DMS 273 (cell line): ENCODE results near the gene LEFTY2.
"Not testable (repeated sequence)": the region's sequence is repeated elsewhere in the genome, so short reads cannot be mapped to it uniquely, and the experiment has no call there.

Experiments used
- DNase-seq: peaks from one replicate; lab custom pipeline; 2025; ENCODE audit not compliant: unreplicated experiment; lab: John Stamatoyannopoulos, UW

Gene LEFTY2

GRCh38 chr1:225941187-225941941 lies at the start of gene LEFTY2:
LEFTY2 (minus strand) TSS chr1:225941220; CDS start chr1:225941140, 80 bp downstream.
- no peak for DNase-seq

DNA sequence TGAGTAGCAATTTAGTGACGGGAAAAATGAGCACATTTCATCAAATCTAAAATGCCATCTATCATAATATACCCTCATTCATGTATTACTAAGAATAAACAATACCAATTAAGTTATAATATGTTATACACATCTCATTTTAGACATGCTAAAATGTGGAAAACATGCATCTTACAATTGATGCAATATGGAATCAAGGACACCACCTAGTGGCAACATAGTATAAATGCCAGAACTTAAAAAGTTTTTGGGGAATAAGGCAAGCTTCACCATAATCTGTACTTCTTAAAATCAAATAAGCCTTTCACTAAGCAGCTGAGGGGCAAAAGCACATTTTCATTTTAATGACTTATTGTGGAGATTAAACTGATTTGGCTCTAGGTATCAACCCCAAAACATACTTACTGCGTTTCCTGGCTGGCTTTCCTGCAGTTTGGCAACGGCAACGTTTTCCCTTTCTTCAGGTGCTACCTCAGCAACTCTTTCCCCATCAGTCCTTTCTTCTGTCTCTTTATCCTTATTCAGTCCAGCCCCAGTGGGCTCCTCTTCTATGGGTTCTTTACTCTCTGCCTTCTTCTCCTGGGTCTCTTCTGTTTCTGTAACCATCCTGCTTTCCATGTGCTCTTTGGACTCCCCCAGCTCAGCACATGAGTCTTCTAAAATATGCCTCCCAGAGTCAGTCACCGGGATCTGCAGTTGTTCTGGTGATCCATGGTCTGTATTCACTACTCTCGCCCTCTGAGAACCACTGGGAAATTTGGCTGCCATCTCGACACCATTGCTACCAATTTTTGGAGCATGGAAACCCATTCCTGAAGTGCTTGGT lies 46.7 kb upstream of the LEFTY2 start:
- DNase-seq = peak; percentile 67

- DNase-seq = no peak
These were observed 40.7 kb upstream of the LEFTY2 start for GRCh38 chr1:225981714-225982113.

DNA sequence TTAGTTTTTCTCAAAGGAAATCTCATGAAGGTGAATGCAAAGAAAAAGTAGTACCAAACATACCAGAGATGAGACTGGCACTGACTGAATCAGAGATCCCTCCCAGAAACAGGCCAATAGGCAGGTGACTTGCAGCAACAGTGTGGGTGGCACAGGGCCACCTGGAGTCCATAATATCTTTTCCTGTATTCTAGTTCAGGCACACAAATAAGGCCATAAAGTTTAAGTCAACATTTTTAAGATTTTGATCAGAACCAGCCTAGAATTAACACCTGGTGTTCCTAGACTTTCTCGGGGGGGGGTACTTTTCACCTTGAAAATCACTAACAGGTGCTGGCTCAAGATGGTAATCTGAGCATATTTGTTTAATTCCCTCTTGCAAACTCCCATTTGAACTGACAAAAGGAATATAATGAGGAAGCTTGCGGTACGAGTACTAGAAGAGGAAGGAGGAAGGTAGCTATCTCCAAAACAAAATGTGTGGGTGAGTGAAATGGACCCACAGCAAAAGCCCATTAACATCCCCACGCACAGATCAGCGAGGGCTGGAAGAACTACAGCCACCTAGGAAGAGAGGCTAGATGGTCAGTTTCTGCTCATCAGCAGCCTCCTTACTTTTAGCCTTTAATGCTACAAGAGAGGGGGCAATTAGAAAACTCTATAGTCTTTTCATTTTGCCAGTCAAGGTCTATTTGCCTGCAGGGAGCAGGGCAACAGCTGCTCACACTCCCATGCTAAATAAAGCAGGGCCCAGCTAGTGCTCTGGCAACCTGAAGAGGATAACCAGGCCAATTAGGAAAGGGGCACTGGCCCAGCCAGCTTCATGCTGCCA lies 39.2 kb upstream of the LEFTY2 start:
- DNase-seq = peak; percentile 68

DNA sequence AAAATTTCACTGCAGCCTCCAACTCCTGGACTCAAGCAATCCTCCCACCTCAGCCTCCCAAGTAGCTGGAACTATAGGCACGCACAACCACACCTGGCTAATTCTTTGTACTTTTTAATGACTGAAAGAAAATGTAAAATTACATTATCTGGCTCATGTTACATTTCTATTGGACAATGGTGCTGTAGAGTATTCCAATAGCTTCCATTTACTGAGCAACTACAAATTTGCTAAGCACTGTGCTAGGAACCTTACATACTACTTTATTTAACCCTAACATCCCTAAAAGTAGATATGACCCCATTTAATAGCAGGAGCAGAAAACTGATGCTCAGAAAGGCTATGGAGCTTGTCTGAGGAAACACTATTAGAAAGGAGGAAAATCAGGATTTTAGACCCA lies 38.4 kb upstream of the LEFTY2 start:
- no peak for DNase-seq

DNA sequence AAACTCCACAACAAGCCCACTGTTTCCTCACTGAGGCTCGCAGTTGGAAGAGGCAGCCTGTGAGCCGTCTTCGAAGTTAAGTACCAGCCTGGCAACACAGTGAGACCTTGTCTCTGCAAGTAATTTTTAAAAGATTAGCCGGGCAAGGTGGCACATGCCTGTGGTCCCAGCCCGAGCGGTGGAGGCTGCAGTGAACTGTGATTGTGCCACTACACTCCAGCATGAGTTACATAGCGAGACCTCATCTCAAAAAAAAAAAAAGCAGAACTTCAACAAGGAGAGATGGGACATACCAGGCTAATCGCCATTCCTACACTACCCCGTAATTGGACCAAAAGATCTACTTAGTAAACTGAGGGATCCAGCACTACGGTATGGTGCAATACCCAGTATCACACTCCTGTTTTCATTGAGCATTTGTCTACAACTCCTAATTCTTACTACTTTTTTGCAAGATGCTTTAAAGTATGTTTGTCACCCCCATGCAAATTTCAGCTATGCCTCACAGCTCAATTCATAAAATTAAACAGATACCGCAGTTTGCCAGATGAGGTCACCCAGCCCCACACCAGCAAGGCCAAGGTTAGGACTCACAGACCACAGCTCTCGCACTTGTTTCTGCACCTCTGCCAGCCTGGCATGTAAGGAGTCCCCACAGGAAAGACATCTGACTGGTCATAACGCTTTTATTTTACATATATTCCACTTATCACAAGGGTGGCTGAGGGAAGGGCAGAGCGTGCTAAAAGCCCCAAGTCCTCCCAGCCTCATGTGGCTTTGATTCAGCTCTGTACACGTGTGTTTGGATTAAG lies 37.1 kb upstream of the LEFTY2 start:
- DNase-seq = peak; percentile 51

DNA sequence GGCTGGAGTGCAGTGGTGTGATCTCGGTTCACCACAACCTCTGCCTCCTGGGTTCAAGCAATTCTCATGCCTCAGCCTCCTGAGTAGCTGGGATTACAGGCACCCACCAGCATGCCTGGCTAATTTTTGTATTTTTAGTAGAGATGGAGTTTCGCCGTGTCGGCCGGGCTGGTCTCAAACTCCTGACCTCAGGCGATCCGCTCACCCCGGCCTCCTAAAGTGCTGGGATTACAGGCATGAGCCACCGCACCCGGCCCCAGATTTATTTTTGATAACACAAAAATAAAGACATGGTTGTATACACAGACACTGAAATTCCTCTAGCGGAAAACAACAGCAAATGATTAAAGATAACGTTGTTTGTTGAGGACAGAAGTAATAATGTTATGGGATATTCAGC lies 34.1 kb upstream of the LEFTY2 start:
- not testable (repeated sequence) for DNase-seq

- DNase-seq = no peak
These were observed 33.4 kb upstream of the LEFTY2 start for GRCh38 chr1:225974454-225974853.

DNA sequence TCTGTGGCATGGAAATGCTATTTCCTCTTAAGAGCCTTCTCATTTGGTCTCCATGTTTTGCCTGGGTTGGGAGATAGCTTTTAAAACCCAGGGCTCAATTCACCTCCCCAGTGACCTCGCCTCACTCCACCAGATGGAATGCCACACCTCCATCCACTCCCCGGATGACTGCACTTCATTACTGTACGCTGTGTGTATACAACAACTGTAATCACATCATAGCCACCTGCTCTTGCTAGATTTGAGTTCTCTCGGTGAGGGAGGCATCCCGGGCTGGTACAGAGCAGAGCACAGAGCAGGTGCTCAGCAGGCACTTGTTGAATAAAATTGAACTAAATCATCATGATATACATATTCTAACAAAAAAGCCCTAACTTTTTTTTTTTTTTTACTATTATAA lies 32.1 kb upstream of the LEFTY2 start:
- peak; percentile 96 for DNase-seq

GRCh38 chr1:225972344-225973152 lies 31.5 kb upstream of the LEFTY2 start:
- DNase-seq = no peak

DNA sequence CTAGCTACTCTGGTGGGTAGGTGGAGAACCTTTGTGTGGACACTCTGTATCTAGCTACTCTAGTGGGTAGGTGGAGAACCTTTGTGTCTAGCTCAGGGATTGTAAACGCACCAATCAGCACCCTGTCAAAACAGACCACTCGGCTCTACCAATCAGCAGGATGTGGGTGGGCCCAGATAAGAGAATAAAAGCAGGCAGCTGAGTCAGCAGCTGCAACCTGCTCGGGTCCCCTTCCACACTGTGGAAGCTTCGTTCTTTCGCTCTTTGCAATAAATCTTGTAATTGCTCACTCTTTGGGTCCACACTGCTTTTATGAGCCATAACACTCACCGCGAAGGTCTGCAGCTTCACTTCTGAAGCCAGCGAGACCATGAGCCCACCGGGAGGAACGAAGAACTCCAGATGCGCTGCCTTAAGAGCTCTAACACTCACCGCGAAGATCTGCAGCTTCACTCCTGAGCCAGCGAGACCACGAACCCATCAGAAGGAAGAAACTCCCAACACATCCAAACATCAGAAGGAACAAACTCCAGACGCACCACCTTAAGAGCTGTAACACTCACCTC lies 29.7 kb upstream of the LEFTY2 start:
- DNase-seq = not testable (repeated sequence)

DNA sequence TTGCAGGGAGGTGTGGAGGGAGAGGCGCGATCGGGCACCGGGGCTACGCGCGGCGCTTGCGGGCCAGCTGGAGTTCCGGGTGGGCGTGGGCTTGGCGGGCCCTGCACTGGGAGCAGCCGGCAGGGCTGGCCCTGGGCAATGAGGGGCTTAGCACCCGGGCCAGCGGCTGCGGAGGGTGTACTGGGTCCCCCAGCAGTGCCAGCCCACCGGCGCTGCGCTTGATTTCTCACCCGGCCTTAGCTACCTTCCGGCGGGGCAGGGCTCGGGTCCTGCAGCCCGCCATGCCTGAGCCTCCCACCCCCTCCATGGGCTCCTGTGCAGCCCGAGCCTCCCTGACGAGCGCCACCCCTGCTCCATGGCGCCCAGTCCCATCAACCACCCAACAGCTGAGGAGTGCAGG lies 28.7 kb upstream of the LEFTY2 start:
- not testable (repeated sequence) for DNase-seq

GRCh38 chr1:225965231-225965630 lies 24.2 kb upstream of the LEFTY2 start:
- no peak for DNase-seq

DNA sequence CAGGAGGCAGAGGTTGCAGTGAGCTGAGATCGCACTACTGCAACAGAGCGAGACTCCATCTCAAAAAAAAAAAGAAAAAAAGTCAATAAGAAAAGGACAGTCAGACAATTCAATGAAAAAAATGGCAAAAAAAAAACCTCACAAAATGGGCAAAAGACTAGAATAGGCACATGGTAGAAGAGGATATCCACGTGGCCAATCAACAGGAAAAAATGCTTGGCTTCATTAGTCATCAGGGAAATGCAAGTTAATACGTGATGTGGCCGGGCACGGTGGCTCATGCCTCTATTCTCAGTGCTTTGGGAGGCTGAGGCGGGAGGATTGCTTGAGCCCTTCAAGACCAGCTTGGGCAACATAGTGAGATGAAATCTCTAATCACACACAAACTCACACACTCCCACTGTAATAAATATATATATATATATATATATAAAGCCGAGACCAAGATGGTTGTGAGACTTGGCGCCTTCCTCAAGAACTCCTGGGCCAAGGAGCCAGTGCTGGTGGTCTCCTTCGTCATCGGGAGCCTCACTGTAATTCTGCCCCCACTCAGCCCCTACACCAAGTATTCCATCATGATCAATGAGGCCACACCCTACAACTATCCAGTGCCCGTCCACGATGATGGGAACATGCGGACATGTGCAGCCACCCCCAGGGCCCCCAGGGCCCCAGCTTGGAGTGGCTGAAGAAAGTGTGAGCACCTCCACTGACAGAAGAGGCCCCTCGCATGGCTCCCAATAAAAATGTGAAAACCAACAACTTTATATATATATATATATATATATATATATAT lies 22.9 kb upstream of the LEFTY2 start:
- no peak for DNase-seq

DNA sequence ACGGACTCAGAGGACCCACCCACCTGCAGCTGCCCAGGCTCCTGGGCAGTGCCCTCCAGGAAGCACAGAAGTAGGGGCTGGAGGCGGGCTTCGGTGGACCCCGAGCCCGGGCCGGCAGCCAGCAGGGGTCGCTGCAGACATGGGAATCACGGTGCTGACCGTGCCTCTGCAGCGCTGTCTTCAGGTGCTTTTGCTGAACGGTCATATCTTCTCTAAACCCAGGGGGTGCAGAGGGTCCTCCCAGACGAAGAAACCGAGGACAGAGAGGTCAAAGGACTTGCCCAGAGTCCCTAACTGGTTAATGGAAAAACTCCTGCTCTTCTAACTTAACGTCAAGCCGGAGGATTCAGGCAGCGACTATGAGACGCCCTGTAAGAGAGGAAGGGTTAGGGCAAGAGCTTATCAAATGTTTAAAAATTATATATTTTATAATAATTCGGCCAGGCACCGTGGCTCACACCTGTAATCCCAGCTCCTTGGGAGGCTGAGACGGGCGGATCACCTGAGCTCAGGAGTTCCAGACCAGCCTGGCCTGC lies 21.5 kb upstream of the LEFTY2 start:
- DNase-seq = peak; percentile 44

DNA sequence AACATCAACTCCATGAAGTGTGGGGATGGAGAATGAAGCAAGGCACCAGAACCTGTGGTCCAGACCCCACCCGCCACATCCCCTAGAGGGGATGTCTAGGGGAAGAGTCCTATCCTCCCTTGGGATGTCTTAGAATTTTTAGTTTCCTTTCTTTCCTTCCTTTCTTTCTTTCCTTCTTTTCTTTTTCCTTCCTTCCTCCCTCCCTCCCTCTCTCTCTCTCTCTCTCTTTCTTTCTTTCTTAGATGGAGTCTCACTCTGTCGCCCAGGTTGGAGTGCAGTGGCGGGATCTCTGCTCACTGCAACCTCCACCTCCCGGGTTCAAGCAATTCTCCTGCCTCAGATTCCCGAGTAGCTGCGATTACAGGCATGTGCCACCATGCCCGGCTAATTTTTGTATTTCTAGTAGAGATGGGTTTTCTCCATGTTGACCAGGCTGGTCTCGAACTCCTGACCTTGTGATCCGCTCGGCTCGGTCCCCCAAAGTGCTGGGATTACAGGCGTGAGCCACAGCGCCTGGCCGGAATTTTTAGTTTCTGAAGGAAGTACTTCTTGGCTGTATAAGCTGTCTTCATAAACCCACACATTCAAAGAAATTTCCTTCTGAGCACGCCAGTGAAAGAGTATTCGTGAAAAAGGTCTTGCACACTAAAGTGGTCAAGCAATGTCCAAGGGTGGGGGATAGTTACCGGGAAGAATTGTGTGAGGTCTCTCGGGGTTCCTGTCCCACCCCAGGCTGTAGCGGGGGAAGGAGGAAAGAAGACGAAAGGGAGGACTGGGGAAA lies 20.8 kb upstream of the LEFTY2 start:
- no peak for DNase-seq

GRCh38 chr1:225958041-225958440 lies 17.0 kb upstream of the LEFTY2 start:
- no peak for DNase-seq

- DNase-seq = no peak
These were observed 13.7 kb upstream of the LEFTY2 start for GRCh38 chr1:225954753-225955152.
